Measurements from ENCODE around the gene ABCA2.

The ABCA2 gene

DNA sequence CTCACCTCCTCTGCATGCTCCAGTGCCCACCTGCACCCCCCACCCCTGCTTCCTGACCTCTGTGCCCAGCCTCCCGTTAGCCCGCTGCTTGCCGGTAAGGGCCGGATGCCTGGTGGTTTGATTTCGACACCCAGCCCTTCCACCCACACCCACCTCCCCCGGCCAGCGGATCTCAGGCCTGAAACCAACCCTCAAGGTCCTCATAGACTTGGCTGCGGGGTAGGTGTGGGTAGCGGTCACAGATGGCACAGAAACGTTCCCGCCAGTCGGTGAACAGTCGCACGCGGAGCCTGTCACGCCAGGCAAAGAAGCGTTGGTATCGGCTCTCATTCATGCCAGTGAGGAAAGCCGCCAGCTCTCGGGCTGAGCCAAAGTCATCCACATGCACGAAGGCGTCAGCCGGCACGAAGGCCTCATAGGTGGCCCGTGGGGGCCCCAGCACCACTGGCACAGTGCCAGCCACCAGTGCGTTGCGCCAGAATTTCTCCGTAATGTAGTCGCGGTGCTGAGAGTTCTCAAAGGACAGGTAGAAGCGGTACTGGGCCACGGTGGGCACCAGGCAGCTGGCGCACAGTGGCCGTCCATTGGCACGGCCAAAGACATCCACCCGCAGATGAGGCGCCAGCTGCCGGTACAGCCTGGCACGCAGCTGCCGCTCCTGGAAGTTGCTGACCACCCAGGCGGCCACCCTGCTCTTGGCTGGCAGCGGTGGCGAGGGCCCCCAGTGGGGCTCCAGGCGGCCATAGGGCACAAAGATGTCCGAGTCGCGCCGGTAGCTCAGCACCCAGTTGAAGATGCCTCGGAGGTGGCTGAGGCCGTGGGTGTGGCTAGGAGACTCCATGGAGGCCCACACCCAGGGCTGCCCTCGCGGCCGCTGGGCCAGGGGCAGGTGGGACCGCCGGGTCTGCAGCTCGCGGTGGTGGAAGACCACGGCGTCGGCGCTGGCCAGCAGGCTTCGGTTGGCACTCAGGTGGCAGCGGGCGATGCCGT lies 2.8 kb upstream of the ABCA2 start:
- peak overlapping the region; percentile 92 for H3K27ac Mint-ChIP-seq
- H3K27me3 Mint-ChIP-seq = no peaks in the 10 kb centered on the region
- no peaks in the 10 kb centered on the region for H3K36me3 Mint-ChIP-seq
- H3K4me3 Mint-ChIP-seq = peak overlapping the region; percentile 83
- H3K9me3 Mint-ChIP-seq = no peaks in the 10 kb centered on the region
- peaks cover 84% of the 10 kb centered on the region for H3K4me1 Mint-ChIP-seq
- peak; percentile 3 for ATAC-seq

DNA sequence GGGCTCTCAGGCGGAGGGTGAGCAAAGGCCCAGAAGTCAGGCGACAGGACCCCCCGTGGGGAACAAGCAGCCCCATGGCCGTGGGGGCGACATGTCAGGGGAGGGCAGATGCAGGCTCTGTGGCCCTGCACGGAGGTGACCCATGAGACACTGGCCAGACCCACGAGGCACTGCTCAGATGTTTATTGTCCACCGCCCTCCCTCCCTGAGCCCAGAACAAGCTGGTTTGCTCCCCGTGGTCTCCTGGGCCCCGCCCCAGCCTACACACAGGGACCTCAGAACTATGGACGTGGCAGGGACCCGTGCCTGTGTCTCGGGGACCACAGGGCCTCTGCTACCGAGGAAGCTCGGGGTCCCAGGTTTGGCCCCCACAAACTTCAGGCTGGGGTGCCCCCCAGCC lies 2.0 kb upstream of the ABCA2 start:
- no peak for ATAC-seq
- no peaks in the 10 kb centered on the region for H3K27me3 Mint-ChIP-seq
- H3K4me3 Mint-ChIP-seq = peak overlapping the region; percentile 83
- no peaks in the 10 kb centered on the region for H3K9me3 Mint-ChIP-seq
- H3K36me3 Mint-ChIP-seq = no peaks in the 10 kb centered on the region
- peaks cover 84% of the 10 kb centered on the region for H3K4me1 Mint-ChIP-seq
- peak overlapping the region; percentile 92 for H3K27ac Mint-ChIP-seq

GRCh38 chr9:137029058-137029936 lies 1.3 kb upstream of the ABCA2 start:
- Mint-ChIP-seq H3K36me3 (no peaks in the 10 kb centered on the region), H3K4me3 (peak overlapping the region; percentile 83), H3K27ac (peak overlapping the region; percentile 92), H3K27me3 (no peaks in the 10 kb centered on the region), H3K9me3 (no peaks in the 10 kb centered on the region), H3K4me1 (peaks cover 77% of the 10 kb centered on the region)
- ATAC-seq = peak; percentile 51

GRCh38 chr9:137028263-137029057 lies 423 bp upstream of the ABCA2 start:
- peaks cover 68% of the 10 kb centered on the region for H3K4me1 Mint-ChIP-seq
- peak overlapping the region; percentile 92 for H3K27ac Mint-ChIP-seq
- ATAC-seq = peak; percentile 53
- no peaks in the 10 kb centered on the region for H3K27me3 Mint-ChIP-seq
- H3K4me3 Mint-ChIP-seq = peak overlapping the region; percentile 83
- no peaks in the 10 kb centered on the region for H3K9me3 Mint-ChIP-seq
- H3K36me3 Mint-ChIP-seq = no peaks in the 10 kb centered on the region

- Mint-ChIP-seq H3K4me1 (peaks cover 52% of the 10 kb centered on the region), H3K9me3 (peaks cover 3% of the 10 kb centered on the region), H3K27me3 (no peaks in the 10 kb centered on the region), H3K27ac (no peak overlapping the region), H3K36me3 (no peaks in the 10 kb centered on the region), H3K4me3 (peak overlapping the region; percentile 76)
- no peak for ATAC-seq
These were observed 1.2 kb downstream of the ABCA2 start for GRCh38 chr9:137026828-137027227.

- Mint-ChIP-seq H3K4me1 (peaks cover 49% of the 10 kb centered on the region), H3K36me3 (no peaks in the 10 kb centered on the region), H3K4me3 (no peak overlapping the region), H3K27ac (no peak overlapping the region), H3K27me3 (no peaks in the 10 kb centered on the region), H3K9me3 (peaks cover 5% of the 10 kb centered on the region)
- no peak for ATAC-seq
These were observed 1.7 kb downstream of the ABCA2 start for GRCh38 chr9:137026384-137026783.

GRCh38 chr9:137025517-137025966 lies 2.5 kb downstream of the ABCA2 start:
- H3K4me1 Mint-ChIP-seq = peaks cover 43% of the 10 kb centered on the region
- H3K27ac Mint-ChIP-seq = no peak overlapping the region
- H3K27me3 Mint-ChIP-seq = no peaks in the 10 kb centered on the region
- peaks cover 5% of the 10 kb centered on the region for H3K9me3 Mint-ChIP-seq
- no peak overlapping the region for H3K4me3 Mint-ChIP-seq
- no peaks in the 10 kb centered on the region for H3K36me3 Mint-ChIP-seq
- ATAC-seq = peak; percentile 46

DNA sequence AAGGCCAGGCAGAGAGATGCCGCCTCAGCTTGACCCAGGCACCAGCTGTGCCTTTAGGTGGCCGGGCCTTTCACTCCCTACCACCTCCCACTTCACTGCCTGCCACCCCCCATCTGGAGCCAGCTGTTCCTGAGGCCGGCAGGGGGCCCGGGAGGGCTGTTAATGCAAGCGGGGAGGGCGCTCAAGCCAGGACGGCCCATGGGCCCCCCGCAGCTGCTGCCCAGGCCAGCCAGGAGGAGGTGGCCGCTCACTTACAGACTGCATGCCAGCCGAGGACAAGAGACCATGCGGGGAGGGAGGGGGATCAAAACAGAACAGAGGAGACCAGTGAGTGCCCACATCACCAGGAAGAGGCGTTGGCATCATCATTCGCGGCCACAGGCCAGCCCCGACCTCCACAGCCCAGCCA lies 4.5 kb downstream of the ABCA2 start:
- H3K27me3 Mint-ChIP-seq = no peaks in the 10 kb centered on the region
- peaks cover 5% of the 10 kb centered on the region for H3K9me3 Mint-ChIP-seq
- no peak overlapping the region for H3K27ac Mint-ChIP-seq
- ATAC-seq = no peak
- no peaks in the 10 kb centered on the region for H3K36me3 Mint-ChIP-seq
- H3K4me3 Mint-ChIP-seq = no peak overlapping the region
- peaks cover 24% of the 10 kb centered on the region for H3K4me1 Mint-ChIP-seq

GRCh38 chr9:137023157-137023556 lies 4.9 kb downstream of the ABCA2 start:
- no peak overlapping the region for H3K27ac Mint-ChIP-seq
- no peak overlapping the region for H3K4me3 Mint-ChIP-seq
- no peaks in the 10 kb centered on the region for H3K27me3 Mint-ChIP-seq
- peaks cover 5% of the 10 kb centered on the region for H3K9me3 Mint-ChIP-seq
- ATAC-seq = no peak
- no peaks in the 10 kb centered on the region for H3K36me3 Mint-ChIP-seq
- H3K4me1 Mint-ChIP-seq = peaks cover 22% of the 10 kb centered on the region

DNA sequence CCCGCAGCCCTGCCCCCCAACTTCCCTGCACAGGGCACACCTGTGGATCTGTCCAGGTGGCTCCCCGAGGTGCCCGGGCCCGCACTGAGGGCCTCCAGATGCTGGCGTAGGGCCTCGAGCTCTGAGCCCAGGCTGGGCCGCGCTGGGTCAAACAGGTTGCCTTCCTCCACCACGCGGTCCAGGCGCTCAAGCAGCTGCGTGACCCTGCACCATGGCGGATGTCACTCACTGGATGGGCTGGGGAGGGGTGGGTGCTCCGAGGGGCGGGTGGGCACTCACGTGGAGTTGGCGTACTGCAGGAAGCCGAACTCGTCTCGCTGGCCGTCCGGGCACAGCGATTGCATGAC lies 5.4 kb downstream of the ABCA2 start:
- ATAC-seq = no peak

GRCh38 chr9:137021979-137022661 lies 5.9 kb downstream of the ABCA2 start:
- H3K27ac Mint-ChIP-seq = no peak overlapping the region

More for the DNA sequence above, 5.4 kb downstream of the ABCA2 start:
- Mint-ChIP-seq H3K4me3 (no peak overlapping the region), H3K36me3 (no peaks in the 10 kb centered on the region), H3K4me1 (peaks cover 22% of the 10 kb centered on the region), H3K9me3 (peaks cover 5% of the 10 kb centered on the region), H3K27me3 (no peaks in the 10 kb centered on the region), H3K27ac (no peak overlapping the region)

DNA sequence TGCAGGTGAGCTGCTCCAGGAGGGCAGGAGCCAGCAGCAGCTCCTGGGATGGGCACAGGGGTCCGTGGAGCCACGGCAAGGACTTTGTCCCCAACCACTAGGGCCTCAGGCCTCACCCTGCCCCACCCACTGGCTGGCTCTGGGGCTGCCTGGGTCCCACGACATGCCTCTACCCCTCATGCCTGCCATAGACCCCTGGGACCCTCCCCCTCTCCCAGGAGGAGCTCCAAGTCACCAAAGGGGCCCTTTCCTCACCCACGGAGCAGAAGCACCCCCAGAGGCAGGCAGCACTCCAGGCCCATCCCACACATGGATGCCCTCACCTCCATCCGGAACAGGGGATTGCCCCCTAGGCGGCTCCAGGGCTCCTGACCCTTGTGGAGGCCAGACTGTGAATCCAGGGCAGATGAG lies 6.5 kb downstream of the ABCA2 start:
- Mint-ChIP-seq H3K27me3 (no peaks in the 10 kb centered on the region), H3K9me3 (peaks cover 5% of the 10 kb centered on the region), H3K4me1 (peaks cover 13% of the 10 kb centered on the region), H3K27ac (no peak overlapping the region), H3K36me3 (no peaks in the 10 kb centered on the region), H3K4me3 (no peak overlapping the region)
- ATAC-seq = no peak

More at GRCh38 chr9:137021979-137022661, 5.9 kb downstream of the ABCA2 start:
- H3K36me3 Mint-ChIP-seq = no peaks in the 10 kb centered on the region
- peaks cover 19% of the 10 kb centered on the region for H3K4me1 Mint-ChIP-seq
- H3K27me3 Mint-ChIP-seq = no peaks in the 10 kb centered on the region
- no peak overlapping the region for H3K4me3 Mint-ChIP-seq
- peak; percentile 26 for ATAC-seq
- H3K9me3 Mint-ChIP-seq = peaks cover 5% of the 10 kb centered on the region

DNA sequence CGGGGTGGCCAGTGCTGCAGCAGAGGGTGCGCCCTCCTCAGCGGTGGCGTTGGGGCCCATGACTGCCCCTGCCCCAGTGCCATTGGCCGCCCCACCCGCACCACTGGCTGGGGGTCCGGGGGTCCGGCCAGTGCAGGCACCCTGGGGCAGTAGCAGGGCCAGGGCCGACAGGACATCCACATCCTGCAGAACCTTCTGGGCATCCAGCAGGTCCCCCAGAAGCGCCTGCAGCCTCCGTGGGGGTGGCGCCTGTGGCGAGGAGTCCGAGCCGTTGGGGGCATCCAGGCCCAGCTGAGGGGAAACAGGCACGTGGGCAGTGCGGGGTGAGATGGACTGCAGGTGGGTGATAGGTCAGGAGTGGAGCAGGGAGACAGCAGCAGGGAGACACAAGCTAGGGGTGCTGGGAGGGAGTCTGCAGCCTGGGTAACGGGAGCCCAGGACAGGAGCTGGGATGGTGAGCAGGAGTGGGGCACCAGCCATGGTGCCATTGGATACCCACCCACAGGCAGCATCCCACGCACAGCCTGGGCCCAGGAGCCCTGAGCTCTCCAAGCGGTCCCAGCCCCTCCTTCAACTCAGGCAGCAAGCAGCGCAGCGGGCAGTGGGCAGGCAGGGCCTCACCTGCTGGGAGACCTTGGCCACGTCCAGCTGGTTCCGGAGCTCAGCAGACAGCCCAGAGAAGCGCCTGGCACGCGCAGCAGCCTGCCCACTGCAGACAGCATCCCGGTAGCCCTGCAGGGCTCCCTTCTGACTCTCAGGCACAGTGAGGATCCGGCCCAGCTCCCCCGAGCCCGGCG lies 7.1 kb downstream of the ABCA2 start:
- no peak for ATAC-seq
- peaks cover 7% of the 10 kb centered on the region for H3K4me1 Mint-ChIP-seq
- peaks cover 5% of the 10 kb centered on the region for H3K9me3 Mint-ChIP-seq
- H3K27ac Mint-ChIP-seq = no peak overlapping the region
- H3K27me3 Mint-ChIP-seq = no peaks in the 10 kb centered on the region
- H3K4me3 Mint-ChIP-seq = no peak overlapping the region
- H3K36me3 Mint-ChIP-seq = no peaks in the 10 kb centered on the region
